Epithelial cell of esophagus (primary cell): Measurements from ENCODE around the gene HELZ.

Experiments used
- DNase-seq: peaks from one replicate; pipeline ENCODE4 v3.0.0; 2010; ENCODE audit warnings: low read depth
- H3K4me3 ChIP-seq: 2 replicates; pipeline ENCODE4 v1.5.1; 2011; ENCODE audit warnings: mild to moderate bottlenecking, low read length, control low read depth
- TF ChIP-seq, protein P1 (sequence below): IDR thresholded peaks from 2 replicates; pipeline ENCODE4 v1.5.1; 2011; ENCODE audit warnings: low read depth, mild to moderate bottlenecking, low read length, control low read depth, inconsistent platforms; ENCODE audit not compliant: insufficient read depth; ENCODE audit errors: missing control alignments

Gene HELZ

GRCh38 chr17:67216578-67217320 lies 28.2 kb downstream of the HELZ start:
- DNase-seq, result no peak
- TF ChIP-seq, protein P1, sequence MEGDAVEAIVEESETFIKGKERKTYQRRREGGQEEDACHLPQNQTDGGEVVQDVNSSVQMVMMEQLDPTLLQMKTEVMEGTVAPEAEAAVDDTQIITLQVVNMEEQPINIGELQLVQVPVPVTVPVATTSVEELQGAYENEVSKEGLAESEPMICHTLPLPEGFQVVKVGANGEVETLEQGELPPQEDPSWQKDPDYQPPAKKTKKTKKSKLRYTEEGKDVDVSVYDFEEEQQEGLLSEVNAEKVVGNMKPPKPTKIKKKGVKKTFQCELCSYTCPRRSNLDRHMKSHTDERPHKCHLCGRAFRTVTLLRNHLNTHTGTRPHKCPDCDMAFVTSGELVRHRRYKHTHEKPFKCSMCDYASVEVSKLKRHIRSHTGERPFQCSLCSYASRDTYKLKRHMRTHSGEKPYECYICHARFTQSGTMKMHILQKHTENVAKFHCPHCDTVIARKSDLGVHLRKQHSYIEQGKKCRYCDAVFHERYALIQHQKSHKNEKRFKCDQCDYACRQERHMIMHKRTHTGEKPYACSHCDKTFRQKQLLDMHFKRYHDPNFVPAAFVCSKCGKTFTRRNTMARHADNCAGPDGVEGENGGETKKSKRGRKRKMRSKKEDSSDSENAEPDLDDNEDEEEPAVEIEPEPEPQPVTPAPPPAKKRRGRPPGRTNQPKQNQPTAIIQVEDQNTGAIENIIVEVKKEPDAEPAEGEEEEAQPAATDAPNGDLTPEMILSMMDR, result no peak

GRCh38 chr17:67215991-67216421 lies 29.0 kb downstream of the HELZ start:
- no peak for DNase-seq
- TF ChIP-seq, protein P1, result no peak
- no peak overlapping the region for H3K4me3 ChIP-seq

More at GRCh38 chr17:67216578-67217320, 28.2 kb downstream of the HELZ start:
- no peak overlapping the region for H3K4me3 ChIP-seq

GRCh38 chr17:67212714-67213417 lies 32.1 kb downstream of the HELZ start:
- peak; percentile 52 for DNase-seq
- TF ChIP-seq, protein P1, result no peak
- no peak overlapping the region for H3K4me3 ChIP-seq

GRCh38 chr17:67212231-67212630 lies 32.8 kb downstream of the HELZ start:
- DNase-seq, result no peak
- no peak overlapping the region for H3K4me3 ChIP-seq
- TF ChIP-seq, protein P1, result no peak

DNA sequence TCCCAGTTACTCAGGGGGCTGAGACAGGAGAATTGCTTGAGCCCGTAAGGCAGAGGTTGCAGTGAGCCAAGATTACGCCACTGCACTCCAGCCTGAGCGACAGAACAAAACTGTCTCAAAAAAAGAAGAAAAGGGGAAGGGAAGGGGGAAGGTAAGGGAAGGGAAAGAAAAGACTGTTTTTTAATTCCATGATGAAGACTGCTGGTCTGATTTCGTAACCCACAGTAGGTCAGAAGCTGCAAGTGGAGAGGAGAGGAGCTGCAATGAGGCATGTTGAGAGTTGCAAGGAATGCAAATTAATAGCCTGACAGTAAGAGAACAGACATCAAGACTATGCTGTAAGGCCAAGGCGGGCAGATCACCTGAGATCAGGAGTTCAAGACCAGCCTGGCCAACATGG lies 33.3 kb downstream of the HELZ start:
- peak; percentile 85 for DNase-seq
- no peak overlapping the region for H3K4me3 ChIP-seq
- TF ChIP-seq, protein P1, result no peak

- TF ChIP-seq, protein P1, result no peak
- no peak overlapping the region for H3K4me3 ChIP-seq
- DNase-seq, result no peak
Measured at GRCh38 chr17:67210915-67211314, 34.1 kb downstream of the HELZ start.
